HG03520 (cell line): ENCODE measurements around the gene DMD.
"Not testable (repeated sequence)": the region's sequence is repeated elsewhere in the genome, so short reads cannot be mapped to it uniquely, and the experiment has no call there.

Experiments used
- ATAC-seq: cut with Tn5 transposase; IDR thresholded peaks from one replicate; pipeline ENCODE4 v1.9.1; 2021; ENCODE audit warnings: mild to moderate bottlenecking, moderate library complexity; ENCODE audit not compliant: unreplicated experiment

DMD gene

DNA sequence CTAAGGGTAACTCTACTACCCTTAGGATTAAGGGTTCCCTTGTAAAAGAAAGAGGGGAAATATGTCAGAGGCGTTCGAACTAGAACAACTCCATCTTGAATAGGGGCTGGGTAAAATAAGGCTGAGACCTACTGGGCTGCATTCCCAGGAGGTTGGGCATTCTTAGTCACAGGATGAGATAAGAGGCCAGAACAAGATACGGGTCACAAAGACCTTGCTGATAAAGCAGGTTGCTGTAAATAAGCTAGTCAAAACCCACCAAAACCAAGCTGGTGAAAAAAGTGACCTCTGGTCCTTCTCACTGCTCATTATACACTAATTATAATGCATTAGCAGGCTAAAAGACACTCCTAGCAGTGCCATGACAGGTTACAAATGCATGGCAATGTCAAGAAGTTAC lies 922.0 kb downstream of the DMD start:
- ATAC-seq: no peak

DNA sequence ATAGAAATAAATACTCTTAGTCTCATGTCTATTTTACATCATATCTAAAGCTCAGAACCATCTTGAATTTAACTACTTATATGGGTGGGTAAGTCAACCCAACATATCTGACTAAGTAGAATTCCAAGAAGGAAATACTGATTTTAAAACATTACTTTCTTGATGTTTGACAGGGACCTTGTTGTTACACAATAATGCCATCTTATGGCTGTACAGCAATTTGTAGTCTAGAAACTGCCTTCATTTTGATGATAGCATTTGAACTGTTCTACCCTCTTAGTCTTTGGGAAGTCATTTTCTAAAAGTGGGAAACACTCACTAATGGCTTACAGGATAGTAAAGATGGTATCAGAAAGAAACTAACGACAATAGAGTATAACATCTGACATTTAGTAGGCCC lies 929.5 kb downstream of the DMD start:
- ATAC-seq: no peak

DNA sequence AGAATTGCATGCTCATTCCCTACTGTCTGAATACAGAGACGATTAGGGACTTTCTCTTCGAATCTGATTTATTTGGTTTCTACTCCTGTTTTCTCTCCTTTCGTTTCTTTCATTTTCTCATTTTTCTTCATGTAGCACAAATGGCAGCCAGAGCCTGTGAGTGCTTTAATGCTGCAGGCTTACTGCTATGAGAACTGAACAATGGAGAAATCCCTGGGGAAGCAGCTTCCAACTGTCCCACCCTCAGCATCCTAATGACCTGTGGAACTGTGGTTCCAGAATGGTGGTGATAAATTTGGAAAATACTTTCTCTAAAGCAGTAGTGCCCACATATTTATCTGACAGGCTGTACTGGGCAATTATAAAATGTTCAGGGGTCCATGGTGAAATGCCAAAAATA lies 930.4 kb downstream of the DMD start:
- ATAC-seq: no peak

DNA sequence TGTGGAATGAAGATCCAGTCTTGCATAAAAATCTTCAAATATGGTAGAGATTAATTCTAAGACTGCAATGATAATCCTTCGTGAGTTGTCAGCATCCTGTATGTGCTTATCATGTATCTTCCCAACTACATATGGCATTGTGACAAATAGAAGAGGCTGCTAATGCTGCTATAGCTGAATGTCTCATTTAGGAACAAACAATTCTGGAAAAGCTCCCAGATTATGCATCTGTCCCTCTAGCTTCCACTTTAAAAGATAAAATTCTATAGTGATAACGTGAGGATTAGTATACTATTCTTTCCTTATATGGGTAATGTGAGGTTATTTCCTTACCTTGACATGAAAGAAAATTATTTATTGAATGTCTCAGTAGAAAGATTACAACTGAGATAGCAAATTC lies 930.9 kb downstream of the DMD start:
- no peak for ATAC-seq

DNA sequence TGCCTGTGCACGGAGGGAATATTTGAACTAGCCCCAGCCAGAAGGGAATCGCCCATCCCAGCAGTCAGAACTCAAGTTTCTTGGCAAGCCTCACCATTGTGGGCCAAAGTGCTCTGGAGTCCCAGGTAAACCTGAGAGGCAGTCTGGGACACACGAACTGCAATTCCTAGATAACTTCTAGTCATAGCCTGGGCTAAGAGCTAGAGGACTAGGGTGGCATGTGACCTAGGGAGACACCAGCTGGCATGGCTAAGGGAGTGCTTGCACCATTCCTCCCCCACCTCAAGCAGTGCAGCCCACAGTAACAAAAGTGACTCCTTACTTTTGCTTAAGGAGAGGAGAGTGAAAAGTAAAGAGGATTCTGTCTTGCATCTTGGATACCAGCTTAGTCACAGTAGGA lies 935.2 kb downstream of the DMD start:
- ATAC-seq: no peak

DNA sequence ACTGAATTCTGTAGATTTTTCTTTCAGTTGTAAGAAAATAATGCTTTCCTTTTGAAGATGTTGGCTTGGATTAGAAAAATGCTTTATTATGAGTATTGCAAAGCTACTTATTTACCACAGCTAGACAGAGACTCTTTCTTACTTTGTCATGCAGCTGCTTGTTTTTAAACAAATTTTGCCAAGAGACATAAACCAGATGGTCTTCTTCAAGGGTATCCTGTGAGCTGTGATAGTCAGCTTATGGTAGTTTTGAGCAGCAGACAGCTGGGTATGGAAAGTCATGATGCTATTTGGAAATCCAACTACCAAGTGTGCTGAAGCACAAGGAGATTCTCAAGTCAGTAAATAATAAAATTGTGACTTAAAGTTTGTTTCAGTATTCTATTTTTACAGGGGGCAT lies 941.5 kb downstream of the DMD start:
- ATAC-seq: no peak

DNA sequence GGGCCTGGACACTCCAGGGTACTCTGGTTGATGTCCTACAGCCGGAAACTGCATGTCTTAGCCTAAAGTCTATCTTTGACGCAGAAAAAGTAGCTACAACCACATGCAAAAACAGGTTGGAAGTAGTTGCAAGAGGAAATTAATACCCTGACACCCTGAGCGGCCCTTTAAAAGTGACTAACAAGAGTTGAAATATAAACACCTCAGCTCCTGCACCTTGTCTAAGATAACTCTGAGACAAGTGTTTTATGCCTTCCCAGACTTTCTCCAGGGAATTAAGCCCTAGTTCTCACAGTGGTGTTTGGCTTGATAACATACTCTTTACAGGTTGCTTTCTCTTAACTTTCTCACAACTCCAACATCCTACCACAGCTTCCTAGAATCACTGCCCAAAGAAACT lies 943.1 kb downstream of the DMD start:
- no peak for ATAC-seq

DNA sequence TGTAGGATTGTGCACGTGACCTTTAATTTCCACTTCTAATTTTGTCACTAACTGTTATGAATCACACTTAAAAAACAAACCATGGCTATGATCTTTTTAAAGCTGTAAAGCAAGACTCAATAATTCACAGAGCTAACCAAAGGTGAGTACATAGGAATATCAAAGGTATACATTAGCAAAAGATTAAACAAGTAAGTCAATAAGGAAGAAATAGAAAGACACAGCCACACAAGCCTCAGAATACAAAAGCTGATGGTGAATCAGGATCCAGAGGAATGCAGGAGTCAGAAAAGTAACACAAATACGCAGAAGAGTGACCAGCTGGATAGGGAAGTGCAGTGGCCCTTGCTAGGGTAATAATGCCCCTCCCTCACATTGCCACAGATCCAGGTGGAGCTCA lies 943.6 kb downstream of the DMD start:
- ATAC-seq: no peak

DNA sequence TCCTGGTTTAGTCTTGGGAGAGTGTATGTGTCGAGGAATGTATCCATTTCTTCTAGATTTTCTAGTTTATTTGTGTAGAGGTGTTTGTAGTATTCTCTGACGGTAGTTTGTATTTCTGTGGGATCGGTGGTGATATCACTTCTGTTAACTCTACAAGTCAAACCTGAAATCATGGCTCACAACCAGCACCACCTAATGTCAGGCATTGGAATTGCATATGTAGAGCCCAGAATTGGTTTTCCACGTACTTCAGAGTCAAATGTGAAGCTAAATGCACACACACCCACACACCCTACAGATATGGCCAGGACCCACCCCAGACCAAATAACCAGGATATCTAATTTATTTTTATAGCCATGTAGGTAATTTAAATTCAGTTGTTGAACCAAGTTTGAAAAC lies 964.7 kb downstream of the DMD start:
- ATAC-seq: not testable (repeated sequence)

DNA sequence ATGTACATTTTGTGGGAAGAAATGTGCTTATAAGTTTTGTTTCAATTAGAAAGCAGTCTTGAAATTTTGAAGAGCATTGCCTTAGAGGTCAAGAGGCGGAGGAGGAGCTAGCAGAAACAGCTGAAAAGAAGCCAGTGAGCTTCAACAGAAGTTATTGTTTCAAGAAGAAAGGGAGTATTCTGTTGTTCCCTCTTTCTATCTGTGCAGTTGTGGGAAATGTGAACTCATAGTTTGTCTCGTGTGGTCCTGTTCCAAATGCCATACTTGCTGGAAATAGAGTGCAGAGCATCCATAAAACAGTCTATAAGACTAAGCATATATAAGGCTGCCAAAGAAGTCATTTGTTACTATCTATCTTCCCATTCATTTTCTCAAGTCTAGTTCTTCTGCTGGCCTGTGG lies 1015.7 kb downstream of the DMD start:
- ATAC-seq: no peak

DNA sequence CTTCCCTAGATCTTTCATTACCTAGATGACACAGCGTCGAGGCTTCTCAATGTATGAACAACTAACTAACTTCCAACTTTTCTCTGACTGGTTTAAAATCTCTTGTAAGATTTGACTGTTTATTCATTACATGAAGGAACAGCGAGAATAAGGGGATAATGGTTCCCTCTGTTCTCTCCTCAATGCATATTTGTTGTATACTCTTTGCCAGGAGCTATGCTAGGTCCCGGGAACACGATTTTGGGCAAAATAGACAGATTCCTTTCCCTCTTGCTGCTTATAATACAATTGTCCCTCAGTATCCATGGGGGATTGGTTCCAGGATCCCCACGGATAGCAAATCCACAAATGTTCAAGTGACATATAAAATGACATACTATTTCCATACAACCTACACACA lies 1020.0 kb downstream of the DMD start:
- ATAC-seq: no peak

DNA sequence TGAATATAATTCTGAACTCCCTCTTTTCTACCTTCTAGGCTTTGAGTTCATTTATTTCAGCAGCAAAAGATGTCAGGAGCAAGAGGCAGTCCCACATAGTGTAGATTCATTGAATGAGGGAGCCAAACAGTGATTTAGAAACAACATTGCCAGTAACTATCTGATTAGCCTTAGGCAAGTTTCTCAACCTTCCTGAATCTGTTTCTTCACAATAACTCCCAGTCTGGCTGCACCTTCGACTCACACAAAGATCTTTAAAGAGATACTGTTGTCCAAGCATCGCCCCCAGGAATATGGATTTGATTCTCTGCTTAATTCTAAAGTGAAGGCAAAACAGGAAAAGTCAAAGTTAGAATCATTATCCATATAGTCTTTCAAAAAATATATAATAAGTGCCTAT lies 1026.2 kb downstream of the DMD start:
- no peak for ATAC-seq

DNA sequence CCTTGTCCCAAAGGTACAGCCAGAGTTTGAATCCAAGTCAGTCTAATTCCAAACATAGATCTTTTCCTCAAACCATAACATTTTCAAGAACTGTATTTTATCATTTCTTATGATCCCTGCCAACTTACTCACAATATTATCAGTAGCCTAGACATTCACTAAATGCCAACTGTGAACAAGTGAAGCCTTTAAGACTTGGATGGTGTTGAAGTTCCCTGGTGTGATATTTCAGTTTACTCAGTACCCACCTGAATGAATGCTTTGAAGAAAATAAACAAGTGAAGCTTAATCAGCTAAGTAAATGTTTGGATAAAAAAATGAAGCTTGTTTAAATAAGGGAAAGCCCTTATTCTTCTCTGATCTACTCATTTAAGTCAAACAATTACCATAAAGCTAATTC lies 1028.3 kb downstream of the DMD start:
- ATAC-seq: no peak

DNA sequence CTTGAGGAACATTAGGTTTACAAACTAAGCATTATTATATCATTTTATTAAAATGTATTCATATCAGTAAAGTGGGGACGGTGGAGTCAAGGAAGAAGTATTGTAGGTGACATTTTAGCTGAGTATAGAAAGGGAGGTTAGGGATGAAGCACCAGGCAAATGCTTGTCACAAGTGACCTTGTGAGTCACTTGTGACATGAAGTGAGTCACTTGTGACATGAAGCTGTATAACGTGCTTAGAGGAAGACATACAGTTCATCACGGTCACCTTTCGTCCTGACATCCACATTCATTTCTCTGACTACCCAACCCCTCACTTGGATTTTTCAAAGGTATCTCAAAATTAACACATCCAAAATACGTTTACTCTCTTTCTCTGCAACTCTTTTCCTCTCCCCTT lies 1034.8 kb downstream of the DMD start:
- no peak for ATAC-seq

DNA sequence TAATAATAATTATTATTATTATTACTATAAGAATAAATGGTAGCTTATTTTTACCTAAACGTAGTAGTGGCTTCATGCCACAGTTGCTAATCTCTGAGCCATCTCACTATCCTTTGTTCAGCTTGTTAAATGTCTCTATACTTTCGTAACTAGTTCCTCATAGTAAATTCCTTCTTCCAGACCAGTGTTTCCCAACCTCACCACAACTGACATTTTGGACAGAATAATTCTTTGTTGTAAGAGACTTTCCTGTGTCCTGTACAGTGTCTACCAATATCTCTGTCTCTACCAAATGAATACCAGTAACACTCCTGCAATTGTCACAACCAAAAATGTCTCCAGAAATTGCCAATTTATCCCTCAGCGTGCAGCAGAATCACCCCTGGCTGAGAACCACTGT lies 1040.9 kb downstream of the DMD start:
- no peak for ATAC-seq

DNA sequence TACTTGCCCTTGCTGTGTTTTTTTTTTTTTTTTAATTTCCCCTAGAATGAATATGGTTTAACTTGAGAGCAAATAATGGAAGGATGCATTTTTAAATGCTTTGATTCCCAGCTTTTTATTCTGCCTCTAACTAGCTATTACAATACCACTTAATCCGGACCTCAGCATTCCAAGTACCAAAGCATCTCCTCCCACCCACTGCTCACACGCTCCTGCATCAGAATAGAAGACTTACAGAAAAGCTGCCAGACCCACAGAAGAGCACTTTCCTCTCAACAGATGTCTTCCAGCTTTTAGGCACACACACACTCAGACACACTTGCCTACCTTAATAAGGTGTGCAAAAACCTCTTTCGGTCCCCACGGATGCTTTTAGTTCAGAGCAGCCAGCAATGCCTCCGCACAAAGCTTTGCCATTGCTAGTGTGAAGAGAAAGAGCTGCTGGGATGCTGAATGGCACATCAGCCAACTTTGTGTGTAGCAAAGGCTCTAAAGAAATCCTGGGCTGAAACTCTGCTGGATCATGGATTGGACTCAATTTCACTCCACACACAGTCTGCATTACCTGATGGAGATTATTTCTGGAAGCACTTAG lies 1056.2 kb downstream of the DMD start:
- no peak for ATAC-seq

DNA sequence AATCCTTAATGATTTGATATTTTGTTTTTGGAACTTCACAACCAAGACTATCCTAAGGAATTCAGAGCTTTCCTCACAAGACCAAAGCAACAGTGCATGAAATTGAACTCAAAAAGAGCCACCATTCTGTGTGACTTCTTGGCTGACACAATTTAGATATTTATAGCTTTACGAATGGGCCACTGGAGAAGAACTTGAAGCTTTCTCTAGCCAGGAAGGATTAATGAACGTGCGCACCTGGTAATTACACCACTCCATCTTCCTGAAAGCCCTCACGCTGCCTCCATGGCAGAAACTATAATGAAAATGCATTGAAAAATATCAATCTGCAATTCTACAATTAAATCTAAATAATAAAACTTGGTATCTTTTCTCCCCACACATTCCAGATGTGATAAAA lies 1057.8 kb downstream of the DMD start:
- no peak for ATAC-seq

DNA sequence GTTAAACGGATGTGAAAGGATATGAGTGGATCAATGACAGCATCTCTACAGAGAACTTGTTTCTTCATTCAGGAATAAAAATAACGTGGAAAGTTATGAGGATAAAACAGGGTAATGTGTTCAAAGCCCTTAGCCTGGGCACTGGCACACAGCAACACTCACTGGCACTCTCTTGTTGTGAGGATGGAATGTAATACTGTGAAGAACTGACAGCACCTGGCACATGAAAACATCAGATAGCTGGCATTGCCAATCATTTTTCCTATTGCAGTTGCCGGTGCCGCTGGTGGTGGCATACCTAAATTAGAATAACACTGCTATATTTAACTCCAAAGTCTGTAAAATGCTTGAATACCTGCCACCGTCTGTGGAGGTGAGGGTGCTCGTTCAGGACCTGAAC lies 1061.2 kb downstream of the DMD start:
- no peak for ATAC-seq

DNA sequence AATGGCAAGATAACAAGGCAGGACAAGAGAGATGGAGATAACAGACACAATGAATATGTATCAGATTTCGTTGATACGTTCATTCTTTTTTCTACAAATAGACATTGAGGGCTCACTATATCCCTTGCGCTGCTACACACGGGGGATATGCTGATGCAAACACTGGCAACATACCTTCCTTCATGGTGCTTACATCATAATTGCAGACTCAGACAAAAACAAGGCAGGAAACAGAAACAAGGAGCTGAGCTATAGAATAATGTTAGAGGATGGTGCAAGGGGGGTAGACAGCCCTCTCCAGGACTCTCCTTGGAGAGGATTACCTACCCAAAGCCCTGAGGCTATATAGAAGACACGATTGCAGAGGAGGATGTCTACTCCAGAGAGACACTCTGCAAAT lies 1069.5 kb downstream of the DMD start:
- ATAC-seq: no peak

DNA sequence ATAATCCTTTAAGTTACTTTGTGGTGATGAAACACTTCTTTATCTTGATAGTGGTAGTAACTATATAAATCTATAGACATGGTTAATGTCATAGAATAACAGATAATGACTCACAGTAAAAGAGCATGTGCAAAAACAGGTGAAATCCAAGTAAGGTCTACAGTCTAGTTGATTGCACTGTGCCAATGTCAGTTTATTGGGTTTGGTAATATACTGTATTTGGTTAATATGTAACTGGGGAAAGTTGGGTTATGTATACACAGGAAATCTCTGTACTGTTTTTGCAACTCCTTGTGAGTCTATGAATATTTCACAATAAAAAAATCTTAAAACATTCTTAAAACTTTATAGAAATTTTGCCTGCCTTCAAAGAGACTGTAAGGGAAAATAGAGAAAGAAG lies 1071.9 kb downstream of the DMD start:
- ATAC-seq: no peak

DNA sequence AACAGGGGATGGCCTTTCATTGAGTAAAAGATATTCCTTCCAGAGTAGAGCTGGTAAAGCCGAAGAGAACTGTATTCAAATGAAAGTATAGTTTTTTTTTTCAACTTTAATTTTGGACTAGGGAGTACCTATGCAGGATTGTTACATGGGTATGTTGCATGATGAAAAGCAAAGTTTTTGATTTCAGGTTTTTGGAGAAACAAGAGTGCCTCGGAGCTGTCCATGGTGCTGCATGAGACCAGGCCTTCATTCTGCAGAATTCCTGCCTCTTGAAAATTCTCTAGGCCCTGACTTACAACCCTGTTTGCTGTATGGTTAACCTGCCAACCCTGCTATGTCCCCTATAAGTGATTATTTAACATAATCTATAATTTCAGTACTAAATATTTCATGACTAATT lies 1073.8 kb downstream of the DMD start:
- ATAC-seq: no peak

DNA sequence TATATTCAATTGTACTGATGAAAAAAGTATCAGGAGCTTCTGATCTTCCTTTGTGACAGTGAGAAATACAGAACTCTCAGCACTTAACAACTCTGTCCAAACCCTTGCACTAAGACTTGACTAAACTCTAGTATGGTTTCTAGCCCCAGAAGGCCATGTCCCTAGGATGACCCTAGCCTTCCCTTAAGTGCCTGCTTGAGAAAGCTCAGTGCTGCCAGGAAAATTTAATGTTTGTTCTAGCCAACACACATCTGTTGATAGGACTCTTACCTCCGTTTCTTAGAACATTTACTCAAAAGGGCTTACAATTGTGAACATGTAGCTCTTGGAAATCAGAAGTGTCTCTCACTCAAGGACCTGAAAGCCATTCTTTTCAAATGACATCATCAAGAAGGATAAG lies 1084.4 kb downstream of the DMD start:
- no peak for ATAC-seq

DNA sequence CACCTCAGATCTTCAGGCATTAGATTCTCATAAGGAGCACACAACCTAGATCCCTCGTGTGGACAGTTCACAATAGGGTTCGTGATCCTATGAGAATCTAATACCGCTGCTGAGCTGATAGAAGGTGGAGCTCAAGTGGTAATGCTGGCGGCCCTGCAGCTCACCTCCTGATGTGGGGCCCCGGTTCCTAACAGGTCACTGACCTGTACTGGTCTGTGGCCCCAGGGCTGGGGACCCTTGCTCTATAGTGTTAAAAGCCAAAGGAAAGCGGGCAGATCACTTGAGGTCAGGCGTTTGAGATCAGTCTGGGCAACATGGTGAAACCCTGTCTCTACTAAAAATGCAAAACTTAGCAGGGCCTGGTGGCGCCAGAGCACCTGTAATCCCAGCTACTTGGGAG lies 1092.5 kb downstream of the DMD start:
- ATAC-seq: no peak

DNA sequence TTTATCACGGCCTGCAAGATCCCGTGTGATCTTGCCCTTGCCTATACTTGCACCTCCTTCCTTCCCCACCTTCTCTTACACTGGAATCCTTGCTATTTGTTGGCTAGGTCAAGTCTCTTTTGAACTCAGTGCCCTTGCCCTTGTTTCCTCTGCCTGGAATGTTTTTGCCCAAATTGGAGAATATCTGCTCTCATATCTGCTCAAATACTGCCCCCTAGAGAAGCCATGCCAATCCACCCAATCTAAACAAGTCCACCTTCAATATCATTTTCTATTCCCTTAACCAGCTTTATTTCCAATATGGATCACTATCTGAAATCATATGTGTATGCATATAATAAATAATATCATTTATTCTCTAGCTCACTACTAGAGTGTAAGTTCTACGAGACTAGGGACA lies 1095.3 kb downstream of the DMD start:
- no peak for ATAC-seq
